LNCAP (cell line): ENCODE measurements around the gene RNF111.

Experiments
- TF ChIP-seq, protein P1 (sequence below): fragments of 450-650 bp; IDR thresholded peaks from 2 replicates; pipeline ENCODE4 v1.5.1; 2017; ENCODE audit warnings: mild to moderate bottlenecking

Gene RNF111

DNA sequence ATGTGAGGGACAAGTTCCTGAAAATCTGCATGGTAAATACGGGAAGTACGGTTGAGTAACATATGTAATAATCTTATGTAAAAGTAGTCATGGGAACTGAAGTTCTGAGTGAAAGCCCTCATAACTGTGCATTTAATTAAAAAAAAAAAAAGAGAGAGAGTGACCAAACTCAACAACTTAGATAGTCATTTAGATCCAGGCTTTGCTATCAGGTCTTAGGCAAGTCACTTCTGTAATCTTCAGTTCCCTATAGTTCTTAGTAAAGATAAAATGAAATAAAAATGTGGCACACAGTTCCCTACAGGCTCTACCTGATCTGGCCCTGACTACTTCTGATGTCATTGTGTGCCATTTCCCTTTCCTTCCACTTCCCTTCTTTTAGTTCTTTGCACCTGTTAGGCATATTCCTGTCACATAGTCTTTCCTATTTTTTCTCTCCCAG, 15.0 kb downstream of the RNF111 start:
- TF ChIP-seq, protein P1, sequence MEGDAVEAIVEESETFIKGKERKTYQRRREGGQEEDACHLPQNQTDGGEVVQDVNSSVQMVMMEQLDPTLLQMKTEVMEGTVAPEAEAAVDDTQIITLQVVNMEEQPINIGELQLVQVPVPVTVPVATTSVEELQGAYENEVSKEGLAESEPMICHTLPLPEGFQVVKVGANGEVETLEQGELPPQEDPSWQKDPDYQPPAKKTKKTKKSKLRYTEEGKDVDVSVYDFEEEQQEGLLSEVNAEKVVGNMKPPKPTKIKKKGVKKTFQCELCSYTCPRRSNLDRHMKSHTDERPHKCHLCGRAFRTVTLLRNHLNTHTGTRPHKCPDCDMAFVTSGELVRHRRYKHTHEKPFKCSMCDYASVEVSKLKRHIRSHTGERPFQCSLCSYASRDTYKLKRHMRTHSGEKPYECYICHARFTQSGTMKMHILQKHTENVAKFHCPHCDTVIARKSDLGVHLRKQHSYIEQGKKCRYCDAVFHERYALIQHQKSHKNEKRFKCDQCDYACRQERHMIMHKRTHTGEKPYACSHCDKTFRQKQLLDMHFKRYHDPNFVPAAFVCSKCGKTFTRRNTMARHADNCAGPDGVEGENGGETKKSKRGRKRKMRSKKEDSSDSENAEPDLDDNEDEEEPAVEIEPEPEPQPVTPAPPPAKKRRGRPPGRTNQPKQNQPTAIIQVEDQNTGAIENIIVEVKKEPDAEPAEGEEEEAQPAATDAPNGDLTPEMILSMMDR: no peak

DNA sequence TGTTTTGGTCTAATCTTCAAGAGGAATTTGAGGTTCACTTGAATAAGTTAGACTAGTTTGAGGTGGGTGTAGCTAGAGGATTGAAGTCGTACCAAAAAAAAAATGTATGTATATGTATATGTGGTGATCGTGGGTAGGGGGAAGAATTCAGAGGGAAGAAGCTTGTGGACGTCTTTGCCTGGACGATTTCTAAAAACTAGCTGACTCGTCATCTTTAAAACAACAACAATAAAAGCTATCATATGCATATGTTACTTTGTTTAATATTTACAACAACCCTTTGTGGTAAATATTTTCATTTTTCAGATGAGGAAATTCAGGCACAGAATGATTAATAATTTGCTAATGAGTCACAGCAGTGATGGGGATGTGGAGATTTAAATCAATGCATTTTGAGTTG, 18.1 kb downstream of the RNF111 start:
- TF ChIP-seq, protein P1: no peak

DNA sequence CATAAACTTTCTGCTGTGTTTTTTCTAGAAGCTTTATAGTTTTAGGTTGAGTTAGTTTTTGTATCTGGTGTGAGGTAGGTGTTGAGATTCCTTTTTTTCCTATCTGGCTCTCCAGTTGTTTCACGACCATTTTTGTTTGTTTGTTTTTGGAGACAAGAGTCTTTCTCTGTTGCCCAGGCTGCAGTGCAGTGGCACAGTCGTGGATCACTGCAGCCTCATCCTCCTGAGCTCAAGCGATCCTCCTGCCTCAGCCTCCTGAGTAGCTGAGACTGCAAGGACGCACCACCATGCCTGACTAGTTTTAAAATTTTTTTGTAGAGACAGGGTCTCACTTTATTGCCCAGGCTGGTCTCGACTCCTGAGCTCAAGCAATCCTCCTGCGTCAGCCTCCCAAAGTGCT, 20.6 kb downstream of the RNF111 start:
- TF ChIP-seq, protein P1: no peak

DNA sequence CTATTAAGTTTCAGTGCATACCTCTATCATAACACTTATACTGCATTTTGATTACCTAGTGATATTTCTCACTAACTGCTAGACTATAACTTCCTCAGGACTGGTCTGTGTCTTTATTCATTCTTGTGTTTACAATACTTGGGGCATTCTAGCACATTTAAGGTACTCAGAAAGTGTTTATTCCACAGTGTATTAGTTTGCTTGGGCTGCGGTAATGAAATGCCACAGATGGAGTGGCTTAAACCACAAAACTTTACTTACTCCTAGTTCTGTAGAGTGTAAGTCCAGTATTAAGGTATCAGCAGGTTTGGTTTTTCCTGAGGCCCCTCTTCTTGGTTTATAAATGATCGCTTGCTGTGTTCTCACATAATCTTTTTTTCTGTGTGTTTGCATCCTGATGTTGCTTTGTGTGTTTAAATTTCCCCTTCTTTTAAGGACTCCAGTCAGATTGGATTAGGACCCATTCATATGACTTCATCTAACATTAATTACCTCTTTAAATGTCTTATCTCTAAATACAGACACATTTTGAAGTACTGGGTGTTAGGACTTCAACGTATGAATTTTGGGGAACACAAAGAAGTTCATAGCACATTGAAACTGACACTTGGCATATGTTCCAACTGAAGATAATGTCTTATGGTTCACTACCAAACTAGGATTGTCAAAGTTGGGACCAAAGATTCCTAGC, 23.9 kb downstream of the RNF111 start:
- TF ChIP-seq, protein P1: no peak

DNA sequence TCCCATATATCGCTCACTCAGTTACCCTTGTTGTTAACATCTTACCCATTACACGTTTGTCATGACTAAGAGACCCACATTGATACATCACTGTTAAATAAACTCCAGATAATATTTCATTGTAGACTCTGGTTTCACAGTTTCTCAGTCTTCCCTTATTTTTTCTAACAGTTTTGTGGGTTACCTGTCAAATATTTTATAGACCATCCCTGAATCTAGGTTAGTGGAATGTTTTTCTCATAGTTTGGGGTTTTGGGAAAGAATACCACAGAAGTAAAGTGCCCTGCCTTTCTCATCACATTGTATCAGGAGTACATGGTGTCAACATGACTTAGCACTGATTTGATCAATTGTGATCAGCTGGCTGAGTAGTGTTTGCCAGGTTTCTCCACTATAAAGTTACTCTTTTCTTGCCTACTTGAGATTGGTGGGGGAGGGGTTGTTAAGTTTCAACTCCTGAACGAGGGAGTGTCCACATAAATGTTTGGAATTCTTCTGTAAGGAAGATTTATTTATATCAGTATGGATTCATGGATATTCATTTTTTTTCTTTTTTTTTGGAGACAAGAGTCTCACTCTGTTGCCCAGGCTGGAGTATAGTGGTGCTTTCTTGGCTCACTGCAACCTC, 25.9 kb downstream of the RNF111 start:
- TF ChIP-seq, protein P1: no peak

DNA sequence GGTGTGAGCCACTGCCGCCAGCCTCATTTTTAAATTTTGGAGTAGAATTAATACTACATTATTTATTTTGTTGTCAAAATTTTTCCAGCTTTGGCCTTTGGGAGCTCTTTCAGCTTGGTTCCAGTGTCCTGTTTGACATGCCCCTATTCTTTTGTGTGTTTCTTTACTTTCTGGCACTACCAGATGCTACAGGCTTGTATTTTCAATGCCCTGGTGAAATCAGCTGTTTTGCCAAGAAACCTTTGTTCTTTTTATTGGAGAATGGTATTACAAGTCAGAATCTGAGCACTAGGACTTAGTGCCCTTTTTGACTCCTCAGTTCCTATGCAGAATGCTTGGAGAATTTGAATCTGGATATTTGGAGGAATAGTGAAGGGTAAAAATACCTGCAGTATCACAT, 26.6 kb downstream of the RNF111 start:
- TF ChIP-seq, protein P1: no peak

DNA sequence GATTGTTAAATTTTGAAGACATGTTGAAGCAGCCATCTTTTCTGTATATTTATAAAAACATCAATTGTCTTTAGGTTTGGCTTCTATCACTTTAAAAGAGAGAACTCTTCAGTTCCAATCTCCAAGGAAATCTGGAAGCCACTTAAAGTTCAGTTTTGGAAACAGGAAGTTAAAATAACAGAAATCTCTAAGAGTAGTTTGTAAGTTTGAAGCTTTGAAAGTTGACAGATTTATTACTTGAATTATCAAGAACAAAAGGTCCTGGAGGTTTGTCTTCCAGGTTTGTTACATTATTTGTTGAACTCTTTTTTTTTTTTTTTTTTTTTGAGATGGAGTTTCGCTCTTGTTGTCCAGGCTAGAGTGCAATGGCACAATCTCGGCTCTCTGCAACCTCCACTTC, 30.0 kb downstream of the RNF111 start:
- TF ChIP-seq, protein P1: no peak
